IMR-90 (cell line): Measurements from ENCODE around the gene HIGD1C.

Experiments
- CEBPB ChIP-seq: IDR thresholded peaks from 2 replicates; pipeline ENCODE4 v1.6.1; 2012; ENCODE audit warnings: low read depth, low read length, improper control_type of control experiment
- CHD1 ChIP-seq: IDR thresholded peaks from 2 replicates; pipeline ENCODE4 v1.6.1; 2012; ENCODE audit warnings: low read depth, low read length, improper control_type of control experiment
- CTCF ChIP-seq: conservative IDR thresholded peaks from 2 replicates; pipeline ENCODE4 v1.5.1; 2012; ENCODE audit warnings: mild to moderate bottlenecking, low read depth, low read length, improper control_type of control experiment
- ELK1 ChIP-seq: fragments of 150-350 bp; IDR thresholded peaks from 2 replicates; pipeline ENCODE4 v1.6.1; 2016; ENCODE audit warnings: low read depth, mild to moderate bottlenecking, low read length, moderate library complexity, borderline replicate concordance
- MAFK ChIP-seq: IDR thresholded peaks from 2 replicates; pipeline ENCODE4 v1.6.1; 2012; ENCODE audit warnings: low read depth, low read length, improper control_type of control experiment
- MAZ ChIP-seq: IDR thresholded peaks from 2 replicates; pipeline ENCODE4 v1.6.1; 2012; ENCODE audit warnings: low read depth, mild to moderate bottlenecking, low read length, improper control_type of control experiment, moderate library complexity, borderline replicate concordance
- MXI1 ChIP-seq: IDR thresholded peaks from 2 replicates; pipeline ENCODE4 v1.6.1; 2012; ENCODE audit warnings: low read depth, mild to moderate bottlenecking, low read length, moderate library complexity, borderline replicate concordance
- POLR2A ChIP-seq: IDR thresholded peaks from 2 replicates; pipeline ENCODE4 v1.6.1; 2012; ENCODE audit warnings: mild to moderate bottlenecking, low read depth, low read length
- RAD21 ChIP-seq: IDR thresholded peaks from 2 replicates; pipeline ENCODE4 v1.6.1; 2012; ENCODE audit warnings: low read length, improper control_type of control experiment
- RCOR1 ChIP-seq: IDR thresholded peaks from 2 replicates; pipeline ENCODE4 v1.6.1; 2012; ENCODE audit warnings: mild to moderate bottlenecking, low read length, improper control_type of control experiment; ENCODE audit not compliant: insufficient replicate concordance
- RFX5 ChIP-seq: IDR thresholded peaks from 2 replicates; pipeline ENCODE4 v1.8.0; 2012; ENCODE audit warnings: low read depth, mild to moderate bottlenecking, low read length, moderate library complexity
- SMC3 ChIP-seq: fragments of 150-350 bp; IDR thresholded peaks from 2 replicates; pipeline ENCODE4 v1.6.1; 2016; ENCODE audit warnings: low read depth, mild to moderate bottlenecking, antibody characterized with exemption, low read length, moderate library complexity
- USF2 ChIP-seq: fragments of 150-350 bp; IDR thresholded peaks from 2 replicates; pipeline ENCODE4 v1.6.1; 2017; ENCODE audit warnings: mild to moderate bottlenecking, antibody characterized with exemption, low read length, low read depth

GRCh38 chr12:50985322-50985721, 33.0 kb downstream of the HIGD1C start:
- peak; percentile 66; the same call in 1 of the 2 replicates for TF ChIP-seq USF2
- TF ChIP-seq CTCF = no peak
- no peak for TF ChIP-seq POLR2A
- TF ChIP-seq RAD21 = no peak
- peak; percentile 45 for TF ChIP-seq MAFK
- peak; percentile 77 for TF ChIP-seq CEBPB
- TF ChIP-seq RFX5 = no peak
- no peak for TF ChIP-seq RCOR1
- no peak for TF ChIP-seq MXI1
- TF ChIP-seq ELK1 = no peak
- no peak for TF ChIP-seq SMC3
- TF ChIP-seq MAZ = no peak
- no peak for TF ChIP-seq CHD1
